GM18517 (cell line): Measurements from ENCODE around the gene VPS51.
A peak's percentile ranks its signal among the peaks of the same experiment; 100 is the strongest.

Source experiments
- ATAC-seq: cut with Tn5 transposase; IDR thresholded peaks from one replicate; pipeline ENCODE4 v1.9.1; 2021; ENCODE audit warnings: mild to moderate bottlenecking, moderate library complexity; ENCODE audit not compliant: unreplicated experiment

The VPS51 gene

GRCh38 chr11:65071907-65072630 is 23.9 kb upstream of the VPS51 start:
- no peak for ATAC-seq

- no peak for ATAC-seq
Measured at GRCh38 chr11:65072631-65072966, 23.4 kb upstream of the VPS51 start.

GRCh38 chr11:65077451-65077850 is 18.6 kb upstream of the VPS51 start:
- no peak for ATAC-seq

GRCh38 chr11:65078151-65078550 is 17.9 kb upstream of the VPS51 start:
- no peak for ATAC-seq

GRCh38 chr11:65078786-65079342 is 17.1 kb upstream of the VPS51 start:
- ATAC-seq = no peak

- ATAC-seq = peak; percentile 20
Measured at GRCh38 chr11:65083134-65083833, 12.7 kb upstream of the VPS51 start.

- ATAC-seq = peak; percentile 72
Measured at GRCh38 chr11:65083834-65084597, 12.0 kb upstream of the VPS51 start, which contains the start of the genes CDCA5 and ZFPL1. CDCA5 (minus strand) TSS chr11:65084040; CDS start chr11:65083978, 62 bp downstream. ZFPL1 (plus strand) TSS chr11:65084222; CDS start chr11:65084699, 477 bp downstream.

- peak; percentile 20 for ATAC-seq
Measured at GRCh38 chr11:65084598-65085375, 11.2 kb upstream of the VPS51 start.

- ATAC-seq = no peak
Measured at GRCh38 chr11:65085446-65085845, 10.6 kb upstream of the VPS51 start.

- ATAC-seq = no peak
Measured at GRCh38 chr11:65086809-65087208, 9.2 kb upstream of the VPS51 start.

- ATAC-seq = no peak
Measured at GRCh38 chr11:65087216-65087615, 8.8 kb upstream of the VPS51 start.

GRCh38 chr11:65087827-65088226 is 8.2 kb upstream of the VPS51 start:
- no peak for ATAC-seq

- no peak for ATAC-seq
Measured at GRCh38 chr11:65089621-65090020, 6.4 kb upstream of the VPS51 start.

- ATAC-seq = no peak
Measured at GRCh38 chr11:65090628-65091027, 5.4 kb upstream of the VPS51 start.

GRCh38 chr11:65095427-65095826 is 587 bp upstream of the VPS51 start:
- ATAC-seq = no peak

- ATAC-seq = no peak
Measured at GRCh38 chr11:65096926-65097325, 912 bp downstream of the VPS51 start.

GRCh38 chr11:65100674-65101350 is 4.8 kb downstream of the VPS51 start:
- ATAC-seq = no peak

- no peak for ATAC-seq
Measured at GRCh38 chr11:65102142-65103095, 6.4 kb downstream of the VPS51 start.

- ATAC-seq = no peak
Measured at GRCh38 chr11:65103476-65103875, 7.5 kb downstream of the VPS51 start.
